Measurements from ENCODE around the gene OR5AR1.
"Not testable (repeated sequence)": the region's sequence is repeated elsewhere in the genome, so short reads cannot be mapped to it uniquely, and the experiment has no call there.

The OR5AR1 gene

DNA sequence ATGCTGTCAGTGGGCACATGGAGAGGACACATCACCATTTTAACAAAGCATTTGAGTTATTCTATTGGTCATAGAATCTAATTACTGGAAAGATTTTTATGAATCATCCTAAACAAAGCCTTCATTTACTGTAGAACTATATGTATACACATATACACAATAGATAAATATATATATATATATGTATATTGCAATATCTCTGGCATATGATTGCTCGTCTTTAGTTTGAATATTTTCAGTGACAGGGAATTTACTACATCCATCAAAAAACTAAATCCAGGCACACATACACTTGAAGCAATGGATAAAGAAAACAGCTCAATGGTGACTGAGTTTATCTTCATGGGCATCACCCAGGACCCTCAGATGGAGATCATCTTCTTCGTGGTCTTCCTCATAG is at the start of gene OR5AR1:
TSS of gene OR5AR1 (plus strand) at position 301 of the 400 bp plus-strand sequence. CDS start at position 301, 0 bp downstream.
- Mint-ChIP-seq H3K36me3 (no peaks in the 10 kb centered on the region), H3K9me3 (ENCODE audit: low read depth) (peaks cover 10% of the 10 kb centered on the region), H3K4me1 (ENCODE audit: low read depth) (no peaks in the 10 kb centered on the region), H3K4me3 (no peak within 1 kb of the TSS), H3K27me3 (no peaks in the 10 kb centered on the region), H3K27ac (no peak within 1 kb of the TSS)

DNA sequence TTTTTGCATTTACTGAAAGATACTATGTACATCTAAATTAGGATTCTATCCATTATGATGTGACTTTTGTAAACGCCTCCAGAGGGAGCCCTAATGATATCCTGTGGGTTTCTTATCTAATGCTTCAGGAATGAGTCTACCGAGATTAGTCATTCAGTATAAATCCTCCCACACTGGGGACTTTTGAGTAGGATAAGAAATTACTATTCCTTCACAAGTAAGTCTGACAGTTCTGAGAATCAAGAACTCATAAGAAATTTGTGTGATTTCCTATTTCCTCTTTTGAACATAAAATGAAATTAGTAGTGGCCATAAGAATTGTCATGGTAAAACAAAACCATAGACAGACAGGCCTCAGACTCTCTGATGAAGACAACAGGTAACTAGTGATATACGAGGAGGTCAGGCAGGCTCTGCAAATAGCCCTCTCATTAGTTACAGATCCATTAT is 38.8 kb upstream of the OR5AR1 start:
- peaks cover 6% of the 10 kb centered on the region for H3K9me3 Mint-ChIP-seq (ENCODE audit: low read depth)
- H3K27me3 Mint-ChIP-seq, result no peaks in the 10 kb centered on the region
- H3K4me3 Mint-ChIP-seq, result no peak overlapping the region
- no peaks in the 10 kb centered on the region for H3K4me1 Mint-ChIP-seq (ENCODE audit: low read depth)
- H3K36me3 Mint-ChIP-seq, result no peaks in the 10 kb centered on the region
- no peak overlapping the region for H3K27ac Mint-ChIP-seq

DNA sequence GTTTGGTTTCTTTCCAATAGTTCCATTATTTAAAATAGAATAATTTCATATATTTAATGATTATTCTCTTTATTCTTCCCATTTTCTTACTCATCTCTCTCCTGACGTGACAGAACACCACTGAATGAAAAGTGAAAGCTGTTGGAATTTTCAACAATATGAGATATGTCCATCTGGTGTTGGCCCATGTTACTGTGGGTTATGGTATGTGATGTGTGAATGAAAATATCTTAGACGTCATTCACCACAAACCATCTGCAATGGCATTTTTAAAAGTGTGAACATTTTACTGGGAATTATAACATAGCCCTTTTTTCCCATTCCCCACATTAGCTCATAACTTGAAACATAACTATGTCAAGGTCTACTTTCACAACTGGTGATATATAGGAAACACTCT is 37.5 kb upstream of the OR5AR1 start:
- H3K27ac Mint-ChIP-seq, result no peak overlapping the region
- H3K36me3 Mint-ChIP-seq, result no peaks in the 10 kb centered on the region
- peaks cover 6% of the 10 kb centered on the region for H3K9me3 Mint-ChIP-seq (ENCODE audit: low read depth)
- H3K27me3 Mint-ChIP-seq, result no peaks in the 10 kb centered on the region
- no peaks in the 10 kb centered on the region for H3K4me1 Mint-ChIP-seq (ENCODE audit: low read depth)
- no peak overlapping the region for H3K4me3 Mint-ChIP-seq

DNA sequence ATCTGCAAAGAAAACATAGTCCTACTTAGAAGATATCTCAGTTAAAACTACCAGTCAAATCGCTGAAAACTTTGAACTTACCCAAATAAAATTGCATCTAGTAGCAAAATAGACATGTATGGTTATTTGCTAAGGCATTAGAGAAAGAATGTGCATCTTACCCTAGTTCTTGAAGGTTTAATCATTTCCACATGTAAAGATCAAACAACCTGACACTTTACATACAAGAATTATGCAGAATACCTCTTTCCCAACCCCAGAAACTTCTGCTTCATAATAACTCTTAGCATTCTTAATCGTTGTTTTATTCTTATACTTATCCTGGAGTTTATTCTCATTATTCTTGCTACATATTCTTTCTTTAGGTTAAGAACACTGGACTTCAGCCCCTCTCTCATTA is 31.2 kb upstream of the OR5AR1 start:
- H3K27ac Mint-ChIP-seq, result no peak overlapping the region
- no peaks in the 10 kb centered on the region for H3K27me3 Mint-ChIP-seq
- no peaks in the 10 kb centered on the region for H3K4me1 Mint-ChIP-seq (ENCODE audit: low read depth)
- H3K4me3 Mint-ChIP-seq, result no peak overlapping the region
- peaks cover 11% of the 10 kb centered on the region for H3K9me3 Mint-ChIP-seq (ENCODE audit: low read depth)
- H3K36me3 Mint-ChIP-seq, result no peaks in the 10 kb centered on the region

DNA sequence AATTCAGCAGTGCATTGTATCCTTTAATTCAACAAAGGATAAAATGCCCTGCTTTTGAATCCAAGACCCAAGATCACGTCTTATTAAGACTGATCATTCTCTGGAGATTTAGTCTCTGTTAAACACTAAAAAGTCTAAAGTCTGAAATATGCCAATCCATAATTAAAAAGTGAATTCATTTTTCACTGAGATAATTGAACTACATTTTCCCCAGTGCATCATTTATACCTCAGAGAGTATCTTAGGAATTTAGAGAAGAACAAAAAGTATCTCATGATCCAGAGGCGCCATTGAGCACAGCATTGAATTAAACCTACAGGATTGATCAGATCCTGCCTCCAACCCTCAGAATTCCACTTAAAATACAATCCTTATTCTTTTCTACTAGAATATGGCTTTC is 26.6 kb upstream of the OR5AR1 start:
- Mint-ChIP-seq H3K9me3 (ENCODE audit: low read depth) (peaks cover 11% of the 10 kb centered on the region), H3K27me3 (no peaks in the 10 kb centered on the region), H3K36me3 (no peaks in the 10 kb centered on the region), H3K4me1 (ENCODE audit: low read depth) (no peaks in the 10 kb centered on the region), H3K27ac (no peak overlapping the region), H3K4me3 (no peak overlapping the region)

DNA sequence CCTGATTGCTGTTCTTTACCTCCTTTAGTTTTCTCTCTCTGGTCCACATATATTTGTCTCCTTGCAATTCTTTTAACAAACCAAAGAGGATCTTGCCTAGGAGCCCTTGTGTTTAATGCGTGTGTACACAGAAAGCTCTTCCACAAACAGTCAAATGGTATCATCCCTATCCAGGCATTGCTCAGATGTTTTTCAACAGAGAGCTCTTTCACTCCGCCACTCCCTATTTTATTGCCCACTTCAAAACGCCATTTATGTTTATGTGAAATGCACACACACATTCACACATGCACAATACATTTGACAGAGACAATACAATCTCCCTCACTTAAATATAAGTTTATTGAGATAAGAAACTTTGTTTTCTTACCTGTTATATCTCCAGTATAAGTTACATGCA is 26.0 kb upstream of the OR5AR1 start:
- no peak overlapping the region for H3K4me3 Mint-ChIP-seq
- H3K9me3 Mint-ChIP-seq (ENCODE audit: low read depth), result peaks cover 7% of the 10 kb centered on the region
- no peak overlapping the region for H3K27ac Mint-ChIP-seq
- H3K36me3 Mint-ChIP-seq, result no peaks in the 10 kb centered on the region
- H3K4me1 Mint-ChIP-seq (ENCODE audit: low read depth), result no peaks in the 10 kb centered on the region
- no peaks in the 10 kb centered on the region for H3K27me3 Mint-ChIP-seq

DNA sequence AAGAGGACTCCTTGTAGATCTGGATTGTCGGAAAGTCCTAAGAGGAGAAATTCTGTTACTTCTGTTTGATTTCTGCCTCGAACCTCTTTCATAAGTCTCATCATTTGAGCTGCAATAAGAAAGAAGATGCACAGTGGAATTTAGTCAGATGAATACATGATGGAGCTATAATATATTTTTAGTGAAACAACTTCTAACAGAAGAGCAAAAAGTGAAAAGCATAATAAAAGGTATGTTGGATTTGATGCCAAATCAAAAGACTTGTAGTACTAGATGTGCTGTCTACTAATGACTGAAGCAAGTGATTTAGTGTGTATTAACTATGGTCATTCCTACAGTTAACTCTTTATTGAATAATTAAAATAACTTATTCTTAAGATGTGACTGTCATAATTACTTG is 21.1 kb upstream of the OR5AR1 start, which contains the start of gene OR5AP2:
TSS of gene OR5AP2 (minus strand) at position 101 of the 400 bp plus-strand sequence. CDS start at position 101, 0 bp downstream.
- Mint-ChIP-seq H3K27me3 (no peaks in the 10 kb centered on the region), H3K9me3 (ENCODE audit: low read depth) (peaks cover 7% of the 10 kb centered on the region), H3K36me3 (no peaks in the 10 kb centered on the region)

DNA sequence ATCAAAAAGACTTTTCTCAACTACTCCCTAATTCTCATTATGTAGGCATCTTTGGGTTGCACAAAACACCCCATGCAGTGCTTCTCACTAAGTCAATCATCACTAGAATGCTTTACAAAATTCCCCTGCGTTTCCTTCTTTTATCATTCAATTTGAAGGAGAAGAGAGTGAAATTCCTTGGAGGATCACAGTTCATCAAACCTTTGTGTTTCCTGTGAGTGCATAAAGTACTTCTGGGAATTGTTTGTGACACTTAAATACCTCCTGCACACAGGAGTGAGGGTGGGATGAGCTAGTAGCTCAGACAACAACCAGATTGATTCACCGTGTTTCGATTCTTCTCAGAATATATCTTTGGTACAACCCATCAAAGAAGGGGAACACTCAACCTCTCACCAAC is 3.7 kb upstream of the OR5AR1 start:
- peaks cover 6% of the 10 kb centered on the region for H3K9me3 Mint-ChIP-seq (ENCODE audit: low read depth)
- no peaks in the 10 kb centered on the region for H3K4me1 Mint-ChIP-seq (ENCODE audit: low read depth)
- no peaks in the 10 kb centered on the region for H3K36me3 Mint-ChIP-seq
- no peak overlapping the region for H3K27ac Mint-ChIP-seq
- H3K27me3 Mint-ChIP-seq, result no peaks in the 10 kb centered on the region
- no peak overlapping the region for H3K4me3 Mint-ChIP-seq

More for the DNA sequence above, 21.1 kb upstream of the OR5AR1 start, which contains the start of gene OR5AP2:
- H3K27ac Mint-ChIP-seq, result no peak within 1 kb of the TSS
- no peak within 1 kb of the TSS for H3K4me3 Mint-ChIP-seq
- H3K4me1 Mint-ChIP-seq (ENCODE audit: low read depth), result no peaks in the 10 kb centered on the region

DNA sequence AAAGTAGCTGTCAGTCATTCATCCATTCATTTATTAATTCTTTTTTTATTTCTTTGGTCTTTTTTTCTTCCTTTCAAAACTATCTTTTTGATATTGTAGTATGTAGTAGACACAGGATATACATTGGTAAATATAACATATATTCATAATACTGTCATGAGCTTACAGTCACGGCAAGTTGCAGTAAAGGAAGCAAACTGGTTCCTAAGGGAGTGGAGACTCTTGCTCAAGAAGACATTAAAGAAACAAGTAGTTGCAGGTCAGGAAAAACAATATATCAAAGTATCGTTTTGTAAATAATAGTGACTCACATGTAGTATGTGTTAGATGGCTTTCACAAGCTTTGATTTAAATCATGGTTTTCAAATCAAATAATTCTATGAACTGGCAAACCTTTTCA is 7.5 kb downstream of the OR5AR1 start:
- Mint-ChIP-seq H3K27ac (no peak overlapping the region), H3K27me3 (no peaks in the 10 kb centered on the region), H3K4me3 (no peak overlapping the region), H3K9me3 (ENCODE audit: low read depth) (peaks cover 15% of the 10 kb centered on the region), H3K4me1 (ENCODE audit: low read depth) (no peaks in the 10 kb centered on the region), H3K36me3 (no peaks in the 10 kb centered on the region)

DNA sequence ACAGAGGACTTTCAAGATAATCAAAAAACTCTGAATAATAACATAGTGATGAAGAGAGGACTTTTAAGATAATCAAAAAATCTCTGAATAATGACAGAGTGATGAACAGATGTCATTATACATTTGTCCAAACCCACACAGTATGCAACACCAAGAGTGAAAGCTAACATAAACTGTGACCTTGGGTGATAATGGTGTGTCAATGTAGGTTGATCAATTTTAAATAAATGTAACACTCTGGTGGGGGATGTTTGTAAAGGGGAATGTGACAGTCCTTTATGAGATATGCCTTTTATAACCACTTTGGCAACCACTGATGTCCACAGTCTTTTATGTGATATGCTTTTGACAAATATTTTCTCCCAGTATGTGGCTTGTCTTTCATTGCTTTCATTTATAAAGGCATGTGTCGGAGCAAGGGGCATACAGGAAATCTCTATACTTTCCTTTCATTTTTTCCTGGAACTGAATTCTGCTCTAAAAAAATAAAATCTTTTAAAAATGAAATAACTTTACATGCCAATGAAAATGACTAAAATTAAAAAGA is 25.1 kb downstream of the OR5AR1 start:
- Mint-ChIP-seq H3K4me3 (no peak overlapping the region), H3K36me3 (no peaks in the 10 kb centered on the region), H3K27ac (no peak overlapping the region), H3K27me3 (no peaks in the 10 kb centered on the region), H3K4me1 (ENCODE audit: low read depth) (no peaks in the 10 kb centered on the region), H3K9me3 (ENCODE audit: low read depth) (no peaks in the 10 kb centered on the region)

DNA sequence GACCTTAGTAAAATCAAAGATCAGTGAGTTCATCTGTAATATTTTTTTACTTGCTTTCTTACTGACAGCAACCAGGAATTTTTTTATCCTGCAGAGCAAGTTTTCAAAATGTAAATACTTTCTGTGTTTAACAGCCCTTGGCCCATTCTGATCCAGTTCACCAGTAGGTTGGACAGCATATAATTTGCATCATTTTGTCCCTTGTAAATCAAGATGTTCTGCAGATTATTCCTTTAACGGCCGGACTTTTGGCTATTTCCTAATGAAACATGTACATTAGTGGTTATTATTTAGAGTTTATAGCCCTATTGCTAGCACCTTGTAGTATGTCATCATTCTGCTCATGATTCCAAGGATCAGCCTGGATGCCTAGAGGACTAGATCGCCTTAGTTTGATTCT is 27.7 kb downstream of the OR5AR1 start:
- H3K27ac Mint-ChIP-seq; H3K36me3 Mint-ChIP-seq; H3K9me3 Mint-ChIP-seq (ENCODE audit: low read depth); H3K4me1 Mint-ChIP-seq (ENCODE audit: low read depth); H3K4me3 Mint-ChIP-seq; H3K27me3 Mint-ChIP-seq: not testable (repeated sequence)

DNA sequence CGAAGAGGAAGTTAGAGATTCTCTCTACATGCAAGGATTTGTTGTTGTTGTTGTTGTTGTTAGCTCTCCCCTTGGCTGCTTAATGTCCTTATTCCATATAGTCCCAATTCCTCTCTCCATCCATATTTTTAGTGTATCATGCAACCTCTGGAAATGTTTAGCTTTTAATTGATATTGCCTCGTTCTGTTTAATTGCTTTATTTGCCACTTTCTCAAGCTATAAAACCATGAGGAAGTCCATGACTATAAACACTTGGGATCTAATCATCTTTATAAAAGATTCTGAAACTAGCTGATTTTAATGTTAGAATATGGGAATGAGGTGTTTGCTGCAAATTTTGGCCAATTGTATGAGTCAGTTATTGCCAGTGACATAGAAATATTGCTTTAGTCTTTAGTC is 29.9 kb downstream of the OR5AR1 start:
- Mint-ChIP-seq H3K4me1 (ENCODE audit: low read depth) (no peaks in the 10 kb centered on the region), H3K27ac (no peak overlapping the region), H3K9me3 (ENCODE audit: low read depth) (peaks cover 5% of the 10 kb centered on the region), H3K27me3 (no peaks in the 10 kb centered on the region), H3K4me3 (no peak overlapping the region), H3K36me3 (no peaks in the 10 kb centered on the region)

DNA sequence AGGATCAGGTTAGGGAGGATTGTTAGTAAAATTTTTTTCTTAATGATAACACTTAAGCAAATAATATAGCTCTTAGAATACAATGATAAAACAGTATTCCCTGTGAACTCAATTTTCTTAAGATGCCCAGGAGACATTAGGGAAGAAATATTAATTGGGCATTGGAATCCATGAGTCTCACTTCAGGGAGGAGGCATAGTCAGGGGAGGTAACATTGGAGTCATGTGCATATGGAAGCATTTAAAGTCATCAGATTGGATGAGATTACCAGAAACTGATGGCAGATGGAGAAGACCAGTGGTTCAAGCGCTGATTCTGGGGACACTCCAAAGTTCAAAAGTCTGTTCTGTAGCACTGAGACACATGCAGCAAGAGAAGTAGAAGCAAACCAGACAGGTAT is 35.3 kb downstream of the OR5AR1 start, which contains the start of gene OR9G1:
TSS of gene OR9G1 (plus strand) at position 301 of the 400 bp plus-strand sequence. CDS start 1,293 bp downstream, outside the sequence.
- Mint-ChIP-seq H3K36me3 (no peaks in the 10 kb centered on the region), H3K9me3 (ENCODE audit: low read depth) (peaks cover 13% of the 10 kb centered on the region), H3K27ac (no peak within 1 kb of the TSS), H3K4me3 (no peak within 1 kb of the TSS), H3K27me3 (no peaks in the 10 kb centered on the region), H3K4me1 (ENCODE audit: low read depth) (no peaks in the 10 kb centered on the region)

DNA sequence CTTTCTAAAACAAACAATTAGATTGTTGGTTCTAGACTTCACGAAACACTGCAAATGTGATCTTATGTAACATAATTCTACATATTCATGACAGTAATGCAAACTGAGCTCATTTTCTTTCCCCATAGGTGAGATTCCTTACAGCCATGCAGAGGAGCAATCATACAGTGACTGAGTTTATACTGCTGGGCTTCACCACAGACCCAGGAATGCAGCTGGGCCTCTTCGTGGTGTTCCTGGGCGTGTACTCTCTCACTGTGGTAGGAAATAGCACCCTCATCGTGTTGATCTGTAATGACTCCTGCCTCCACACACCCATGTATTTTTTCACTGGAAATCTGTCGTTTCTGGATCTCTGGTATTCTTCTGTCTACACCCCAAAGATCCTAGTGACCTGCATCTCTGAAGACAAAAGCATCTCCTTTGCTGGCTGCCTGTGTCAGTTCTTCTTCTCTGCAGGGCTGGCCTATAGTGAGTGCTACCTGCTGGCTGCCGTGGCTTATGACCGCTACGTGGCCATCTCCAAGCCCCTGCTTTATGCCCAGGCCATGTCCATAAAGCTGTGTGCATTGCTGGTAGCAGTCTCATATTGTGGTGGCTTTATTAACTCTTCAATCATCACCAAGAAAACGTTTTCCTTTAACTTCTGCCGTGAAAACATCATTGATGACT is 36.9 kb downstream of the OR5AR1 start:
- Mint-ChIP-seq H3K27me3 (no peaks in the 10 kb centered on the region), H3K4me3 (no peak overlapping the region), H3K4me1 (ENCODE audit: low read depth) (no peaks in the 10 kb centered on the region), H3K36me3 (no peaks in the 10 kb centered on the region), H3K27ac (no peak overlapping the region), H3K9me3 (ENCODE audit: low read depth) (peaks cover 9% of the 10 kb centered on the region)

DNA sequence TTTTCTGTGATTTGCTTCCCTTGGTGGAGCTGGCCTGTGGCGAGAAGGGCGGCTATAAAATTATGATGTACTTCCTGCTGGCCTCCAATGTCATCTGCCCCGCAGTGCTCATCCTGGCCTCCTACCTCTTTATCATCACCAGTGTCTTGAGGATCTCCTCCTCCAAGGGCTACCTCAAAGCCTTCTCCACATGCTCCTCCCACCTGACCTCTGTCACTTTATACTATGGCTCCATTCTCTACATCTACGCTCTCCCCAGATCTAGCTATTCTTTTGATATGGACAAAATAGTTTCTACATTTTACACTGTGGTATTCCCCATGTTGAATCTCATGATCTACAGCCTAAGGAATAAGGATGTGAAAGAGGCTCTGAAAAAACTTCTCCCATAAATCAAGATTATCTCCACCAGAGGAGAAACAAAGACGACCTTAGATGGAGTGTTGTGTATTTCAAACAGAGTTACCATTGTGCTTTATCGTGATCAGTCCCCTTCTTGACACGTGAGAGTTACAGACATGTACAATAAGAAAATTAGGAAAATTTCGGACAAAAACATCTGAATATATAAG is 37.5 kb downstream of the OR5AR1 start:
- H3K4me1 Mint-ChIP-seq (ENCODE audit: low read depth), result no peaks in the 10 kb centered on the region
- peaks cover 13% of the 10 kb centered on the region for H3K9me3 Mint-ChIP-seq (ENCODE audit: low read depth)
- H3K27ac Mint-ChIP-seq, result no peak overlapping the region
- H3K36me3 Mint-ChIP-seq, result no peaks in the 10 kb centered on the region
- H3K4me3 Mint-ChIP-seq, result no peak overlapping the region
- H3K27me3 Mint-ChIP-seq, result no peaks in the 10 kb centered on the region
